Measurements from ENCODE around the gene RPS21. TPM values are rescaled to one million over a fixed set of nuclear protein-coding genes. Genes with fewer than 3 reads are reported as not detected.
A peak's percentile ranks its signal among the peaks of the same experiment; 100 is the strongest.
"Not testable (repeated sequence)": the region's sequence is repeated elsewhere in the genome, so short reads cannot be mapped to it uniquely, and the experiment has no call there.

The RPS21 gene
- total and polyA plus RNA-seq, 2 experiments from 2014 or later = 378 to 839 TPM

DNA sequence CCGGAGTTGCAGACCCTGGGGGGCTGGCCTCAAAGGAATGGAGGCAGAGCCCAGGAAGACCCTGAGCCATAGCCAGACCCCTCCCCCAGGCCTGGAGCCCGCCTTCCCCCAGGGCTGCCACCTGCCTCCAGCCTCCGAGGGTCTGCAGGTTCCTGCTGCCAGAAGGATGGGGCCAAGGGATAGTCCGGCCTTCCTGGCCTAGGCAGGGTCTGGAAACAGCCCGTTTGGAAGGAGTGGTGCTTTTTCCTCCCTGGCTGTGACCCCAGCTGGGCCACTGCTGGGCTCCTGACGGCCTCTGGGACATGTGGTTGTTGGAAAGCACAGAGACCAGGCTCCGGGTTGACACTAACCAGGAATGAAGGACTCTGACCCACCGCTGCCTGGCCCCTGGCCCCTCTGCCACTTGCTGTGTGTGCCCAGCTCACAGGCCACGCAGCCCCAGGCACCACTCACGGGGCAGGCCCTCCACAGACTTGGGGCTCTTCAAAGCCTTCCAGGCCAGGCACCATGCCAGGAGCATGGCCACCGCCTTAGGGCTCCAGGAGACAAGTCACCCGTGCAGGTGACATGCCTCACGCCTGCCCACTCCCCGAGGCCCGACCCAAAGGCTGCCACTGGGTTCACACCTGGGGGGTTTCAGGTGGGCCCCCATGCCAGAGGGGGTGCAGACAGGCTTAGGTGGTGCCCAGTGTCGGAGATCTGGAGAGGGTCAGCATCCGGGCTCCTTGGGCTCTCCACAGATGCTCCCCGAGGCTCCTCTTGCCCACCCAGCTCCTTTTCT, 15.9 kb upstream of the RPS21 start:
- Histone ChIP-seq H3K36me3 (no peaks in the 10 kb centered on the region), H3K9me3 (ENCODE audit: low read depth) (no peaks in the 10 kb centered on the region), H3K4me3 (no peak overlapping the region), H3K27me3 (no peaks in the 10 kb centered on the region), H3K4me1 (ENCODE audit: low read depth) (peaks cover 51% of the 10 kb centered on the region), H3K27ac (peak overlapping the region; percentile 42)
- TF ChIP-seq, protein P1, sequence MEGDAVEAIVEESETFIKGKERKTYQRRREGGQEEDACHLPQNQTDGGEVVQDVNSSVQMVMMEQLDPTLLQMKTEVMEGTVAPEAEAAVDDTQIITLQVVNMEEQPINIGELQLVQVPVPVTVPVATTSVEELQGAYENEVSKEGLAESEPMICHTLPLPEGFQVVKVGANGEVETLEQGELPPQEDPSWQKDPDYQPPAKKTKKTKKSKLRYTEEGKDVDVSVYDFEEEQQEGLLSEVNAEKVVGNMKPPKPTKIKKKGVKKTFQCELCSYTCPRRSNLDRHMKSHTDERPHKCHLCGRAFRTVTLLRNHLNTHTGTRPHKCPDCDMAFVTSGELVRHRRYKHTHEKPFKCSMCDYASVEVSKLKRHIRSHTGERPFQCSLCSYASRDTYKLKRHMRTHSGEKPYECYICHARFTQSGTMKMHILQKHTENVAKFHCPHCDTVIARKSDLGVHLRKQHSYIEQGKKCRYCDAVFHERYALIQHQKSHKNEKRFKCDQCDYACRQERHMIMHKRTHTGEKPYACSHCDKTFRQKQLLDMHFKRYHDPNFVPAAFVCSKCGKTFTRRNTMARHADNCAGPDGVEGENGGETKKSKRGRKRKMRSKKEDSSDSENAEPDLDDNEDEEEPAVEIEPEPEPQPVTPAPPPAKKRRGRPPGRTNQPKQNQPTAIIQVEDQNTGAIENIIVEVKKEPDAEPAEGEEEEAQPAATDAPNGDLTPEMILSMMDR (IDR thresholded peaks at IDR 0.05; ENCODE audit: low read depth, low read length) = no peak
- DNase-seq (ENCODE audit: low read depth in 1 of 2, low spot score in 1 of 2) = no peak

DNA sequence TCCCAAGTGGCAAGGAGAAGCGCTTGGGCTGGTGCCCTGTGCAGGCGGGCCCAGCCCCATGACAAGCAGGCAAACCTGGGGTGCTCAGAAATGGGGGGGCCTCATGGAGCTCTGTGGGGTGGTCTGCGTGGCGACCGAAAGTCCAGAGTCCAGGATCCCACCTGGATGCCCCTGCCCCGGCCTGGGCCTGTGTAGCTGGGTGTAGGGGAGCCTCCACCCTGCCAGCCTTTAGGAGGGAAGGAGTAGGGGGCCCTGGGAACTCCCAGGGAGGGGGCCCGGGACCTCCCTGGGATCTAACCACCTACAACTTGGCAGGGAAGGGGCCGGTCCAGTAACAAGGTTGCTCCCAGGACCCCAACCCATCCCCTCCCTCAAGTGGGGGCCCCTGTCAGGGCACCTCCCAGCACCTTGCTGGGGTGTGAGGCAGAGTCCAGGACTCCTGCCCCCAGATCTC, 15.3 kb upstream of the RPS21 start:
- Histone ChIP-seq H3K36me3 (no peaks in the 10 kb centered on the region), H3K27me3 (no peaks in the 10 kb centered on the region), H3K4me3 (no peak overlapping the region), H3K4me1 (ENCODE audit: low read depth) (peaks cover 52% of the 10 kb centered on the region), H3K27ac (no peak overlapping the region), H3K9me3 (ENCODE audit: low read depth) (no peaks in the 10 kb centered on the region)
- DNase-seq (ENCODE audit: low read depth in 1 of 2, low spot score in 1 of 2) = no peak
- TF ChIP-seq, protein P1 (IDR thresholded peaks at IDR 0.05; ENCODE audit: low read depth, low read length) = no peak

DNA sequence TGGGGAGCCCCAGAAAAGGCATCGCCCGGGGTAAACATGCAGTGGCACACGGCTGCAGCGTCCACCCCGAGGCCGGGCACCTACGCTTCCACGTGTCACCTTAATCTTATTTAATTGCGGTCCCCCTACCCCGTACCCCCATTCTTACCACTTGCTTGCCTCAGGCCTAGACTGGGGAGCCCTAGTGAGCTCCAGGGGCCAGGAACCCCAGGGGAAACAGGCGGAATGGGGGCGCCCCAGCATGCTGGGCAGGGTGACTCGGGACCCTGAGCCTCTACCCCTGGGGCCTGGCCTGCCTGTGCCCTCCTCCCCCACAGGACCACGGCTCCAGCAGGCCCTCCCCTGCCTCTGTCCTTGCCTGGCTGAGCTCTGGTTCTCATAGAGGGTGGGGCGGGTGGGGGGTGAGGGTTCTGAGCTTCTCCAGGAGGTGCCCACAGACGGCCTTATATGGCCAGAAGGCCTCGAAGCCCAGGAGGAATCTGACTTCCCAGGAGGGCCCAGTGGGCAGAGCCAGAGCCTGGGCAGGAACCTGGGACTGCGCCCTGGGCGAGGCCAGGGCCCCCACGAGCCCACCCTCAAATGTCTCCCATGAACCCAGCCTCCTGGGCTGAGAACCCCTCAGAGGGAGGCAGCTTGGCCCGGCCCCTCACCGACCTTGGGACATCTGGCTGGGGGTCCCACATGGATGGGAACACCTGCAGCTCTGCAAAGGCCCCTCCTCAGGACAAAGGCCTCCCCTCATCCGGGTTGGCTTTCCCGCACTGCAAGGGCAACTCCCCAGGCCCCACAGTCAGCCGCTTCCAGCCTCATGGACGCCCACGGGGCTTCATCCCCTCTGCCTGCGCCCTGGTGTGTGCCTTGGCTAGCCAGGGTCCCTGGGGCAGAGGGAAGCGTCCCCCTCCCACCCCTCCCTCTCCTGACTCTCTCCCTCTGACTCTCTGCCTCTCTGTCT, 14.6 kb upstream of the RPS21 start:
- no peaks in the 10 kb centered on the region for H3K27me3 ChIP-seq
- peaks cover 56% of the 10 kb centered on the region for H3K4me1 ChIP-seq (ENCODE audit: low read depth)
- DNase-seq (ENCODE audit: low read depth in 1 of 2, low spot score in 1 of 2) = no peak
- TF ChIP-seq, protein P1 (IDR thresholded peaks at IDR 0.05; ENCODE audit: low read depth, low read length) = no peak
- no peaks in the 10 kb centered on the region for H3K9me3 ChIP-seq (ENCODE audit: low read depth)
- no peak overlapping the region for H3K4me3 ChIP-seq
- peak overlapping the region; percentile 27 for H3K27ac ChIP-seq
- no peaks in the 10 kb centered on the region for H3K36me3 ChIP-seq

DNA sequence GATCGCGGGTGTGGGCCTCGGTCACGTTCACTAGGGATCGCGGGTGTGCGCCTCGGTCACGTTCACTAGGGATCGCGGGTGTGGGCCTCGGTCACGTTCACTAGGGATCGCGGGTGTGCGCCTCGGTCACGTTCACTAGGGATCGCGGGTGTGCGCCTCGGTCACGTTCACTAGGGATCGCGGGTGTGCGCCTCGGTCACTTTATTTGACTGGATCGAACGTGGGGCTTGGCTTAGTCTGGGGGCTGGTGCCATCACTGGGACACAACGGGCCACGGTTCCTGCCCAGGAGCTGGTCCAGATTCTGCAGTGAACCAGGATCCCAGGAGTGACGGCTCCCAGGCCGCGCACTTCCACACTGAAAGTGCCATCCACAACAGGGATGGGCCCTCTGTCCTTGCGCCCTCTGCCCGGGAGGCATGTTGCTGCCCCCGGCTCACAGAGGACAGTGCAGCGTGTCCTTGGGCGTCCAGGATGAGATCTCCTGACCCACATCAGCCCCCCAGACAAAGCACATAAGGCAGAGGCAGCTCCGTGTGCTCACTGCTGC, 13.2 kb upstream of the RPS21 start:
- peaks cover 44% of the 10 kb centered on the region for H3K4me1 ChIP-seq (ENCODE audit: low read depth)
- H3K4me3 ChIP-seq; H3K36me3 ChIP-seq; H3K9me3 ChIP-seq (ENCODE audit: low read depth); H3K27me3 ChIP-seq; DNase-seq (ENCODE audit: low read depth in 1 of 2, low spot score in 1 of 2): not testable (repeated sequence)
- peak overlapping the region; percentile 97 for H3K27ac ChIP-seq

DNA sequence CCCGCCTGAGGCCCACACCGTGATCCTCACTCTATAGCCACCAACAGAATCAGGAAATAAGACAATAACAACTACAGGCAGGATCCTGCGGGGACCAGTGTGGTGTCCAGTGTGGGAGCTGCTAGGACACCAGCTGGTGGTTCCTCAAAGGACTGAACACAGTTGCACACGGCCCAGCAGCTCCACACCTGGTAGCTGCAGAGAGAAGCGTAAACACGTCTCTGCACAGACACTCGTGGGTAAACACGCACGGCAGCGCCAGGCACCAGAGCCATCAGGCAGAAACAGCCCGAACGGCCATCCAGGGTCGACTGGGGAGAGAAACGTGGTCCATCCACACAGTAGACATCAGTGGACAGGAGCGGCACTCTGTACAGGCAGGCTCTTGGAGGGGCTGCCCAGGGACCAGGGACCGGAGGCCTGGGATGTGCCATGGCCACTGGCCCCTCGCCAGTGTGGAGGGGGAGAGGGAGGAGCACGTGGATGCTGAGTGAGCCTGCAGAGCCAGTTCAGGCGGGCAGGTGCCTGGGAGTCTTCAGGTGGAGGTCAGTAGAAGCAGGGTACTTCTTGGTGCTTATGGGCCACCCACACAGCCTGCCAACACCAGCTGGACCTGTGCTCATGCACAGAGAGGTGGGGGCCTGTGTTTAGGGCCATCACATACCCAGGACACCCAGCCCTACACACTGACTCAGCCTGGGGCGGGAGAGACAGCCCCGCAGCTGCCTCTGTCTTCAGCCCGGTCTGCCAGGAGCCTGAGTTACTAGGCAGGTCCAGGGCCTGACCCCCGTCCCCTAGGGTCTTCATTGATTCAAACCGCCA, 12.4 kb upstream of the RPS21 start:
- H3K27me3 ChIP-seq = no peaks in the 10 kb centered on the region
- no peaks in the 10 kb centered on the region for H3K9me3 ChIP-seq (ENCODE audit: low read depth)
- H3K27ac ChIP-seq = peak overlapping the region; percentile 97
- no peaks in the 10 kb centered on the region for H3K36me3 ChIP-seq
- TF ChIP-seq, protein P1 (IDR thresholded peaks at IDR 0.05; ENCODE audit: low read depth, low read length) = no peak
- peaks cover 36% of the 10 kb centered on the region for H3K4me1 ChIP-seq (ENCODE audit: low read depth)
- H3K4me3 ChIP-seq = no peak overlapping the region
- DNase-seq (ENCODE audit: low read depth in 1 of 2, low spot score in 1 of 2) = no peak

Measured in cardiac muscle cell (in vitro differentiated cells and primary cell).